ENCODE data around the gene ERAP2. TPM values are rescaled to one million over a fixed set of nuclear protein-coding genes. Genes with fewer than 3 reads are reported as not detected.
A peak's percentile ranks its signal among the peaks of the same experiment; 100 is the strongest.

The ERAP2 gene
- total and polyA plus RNA-seq, 2 of the 13 experiments (the other 11 are each of a cell fraction or from before 2014, with no cell fraction given) = 12.8 to 16.6 TPM

DNA sequence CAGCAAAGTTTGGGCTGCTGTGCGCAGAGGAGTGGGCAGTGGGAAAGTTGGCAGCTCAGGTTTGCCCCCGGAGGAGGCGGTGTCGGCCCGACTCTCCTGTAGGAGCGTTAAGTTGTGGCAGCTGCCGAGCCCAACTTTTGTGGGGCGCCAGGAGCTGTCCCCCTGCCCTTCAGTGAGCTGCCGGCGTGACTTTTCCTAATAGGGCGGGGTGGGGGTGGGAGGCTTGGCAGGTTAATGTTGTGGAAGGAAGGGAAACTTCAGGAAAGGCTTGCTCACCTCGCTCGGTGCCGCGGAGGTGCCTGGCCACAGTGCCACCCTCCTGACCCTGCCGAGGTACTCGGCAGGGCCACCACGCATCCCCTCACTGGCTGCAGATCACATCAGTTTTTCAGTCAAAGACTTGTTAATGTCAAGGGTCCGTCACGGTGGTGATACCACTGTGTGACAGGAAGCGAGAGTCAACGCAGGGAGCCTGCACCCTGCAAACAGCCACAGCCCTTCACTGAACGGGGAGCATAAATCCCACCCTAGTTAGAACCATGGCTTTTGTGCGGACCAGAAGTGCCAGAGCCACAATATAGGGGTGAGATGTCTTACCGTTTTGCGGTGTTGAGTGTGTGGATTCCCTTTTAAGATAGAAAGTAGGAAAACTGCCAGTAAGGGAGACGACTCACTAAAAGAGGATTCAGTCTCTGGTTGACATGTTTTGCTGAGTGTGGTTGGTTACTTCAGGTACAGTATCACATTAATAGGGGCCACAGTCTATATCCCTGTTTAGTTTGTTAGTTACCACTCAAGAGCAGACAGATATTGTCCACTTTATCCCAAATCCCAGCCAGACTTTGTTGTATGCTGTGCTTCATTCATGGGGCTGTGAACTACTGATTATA is 60.4 kb downstream of the ERAP2 start (continued):
- TF ChIP-seq GZF1 (CRISPR knock-in tag; IDR thresholded peaks at IDR 0.05) (no peak), MXD4 (CRISPR knock-in tag; IDR thresholded peaks at IDR 0.05) (no peak), HNRNPK (IDR thresholded peaks at IDR 0.05; ENCODE audit: low read depth, low read length, poor library complexity, severe bottlenecking) (no peak), AHR (CRISPR knock-in tag; IDR thresholded peaks at IDR 0.05) (no peak), HNRNPH1 (optimal IDR thresholded peaks at IDR 0.05; ENCODE audit: low read depth, low read length) (no peak), ZNF121 (CRISPR knock-in tag; IDR thresholded peaks at IDR 0.05) (peak; percentile 61; the same call in 1 of the 2 replicates), ZNF460 (CRISPR knock-in tag; IDR thresholded peaks at IDR 0.05; ENCODE audit: borderline replicate concordance) (no peak), BORCS8-MEF2B (CRISPR knock-in tag; IDR thresholded peaks at IDR 0.05) (no peak), RFX1 (IDR thresholded peaks at IDR 0.05) (no peak), MEIS2 (CRISPR knock-in tag; IDR thresholded peaks at IDR 0.05) (0 out of 2 replicates have a peak, but pooled peaks have one; percentile 7), FOXA1 (IDR thresholded peaks at IDR 0.05) (no peak), FOXA1 (CRISPR knock-in tag; IDR thresholded peaks at IDR 0.05) (no peak), SAP130 (CRISPR knock-in tag; IDR thresholded peaks at IDR 0.05; ENCODE audit: low read depth) (peak; percentile 63)
- TF ChIP-seq, protein P1, sequence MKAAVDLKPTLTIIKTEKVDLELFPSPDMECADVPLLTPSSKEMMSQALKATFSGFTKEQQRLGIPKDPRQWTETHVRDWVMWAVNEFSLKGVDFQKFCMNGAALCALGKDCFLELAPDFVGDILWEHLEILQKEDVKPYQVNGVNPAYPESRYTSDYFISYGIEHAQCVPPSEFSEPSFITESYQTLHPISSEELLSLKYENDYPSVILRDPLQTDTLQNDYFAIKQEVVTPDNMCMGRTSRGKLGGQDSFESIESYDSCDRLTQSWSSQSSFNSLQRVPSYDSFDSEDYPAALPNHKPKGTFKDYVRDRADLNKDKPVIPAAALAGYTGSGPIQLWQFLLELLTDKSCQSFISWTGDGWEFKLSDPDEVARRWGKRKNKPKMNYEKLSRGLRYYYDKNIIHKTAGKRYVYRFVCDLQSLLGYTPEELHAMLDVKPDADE (CRISPR knock-in tag; IDR thresholded peaks at IDR 0.05) = no peak
- TF ChIP-seq, protein P2, sequence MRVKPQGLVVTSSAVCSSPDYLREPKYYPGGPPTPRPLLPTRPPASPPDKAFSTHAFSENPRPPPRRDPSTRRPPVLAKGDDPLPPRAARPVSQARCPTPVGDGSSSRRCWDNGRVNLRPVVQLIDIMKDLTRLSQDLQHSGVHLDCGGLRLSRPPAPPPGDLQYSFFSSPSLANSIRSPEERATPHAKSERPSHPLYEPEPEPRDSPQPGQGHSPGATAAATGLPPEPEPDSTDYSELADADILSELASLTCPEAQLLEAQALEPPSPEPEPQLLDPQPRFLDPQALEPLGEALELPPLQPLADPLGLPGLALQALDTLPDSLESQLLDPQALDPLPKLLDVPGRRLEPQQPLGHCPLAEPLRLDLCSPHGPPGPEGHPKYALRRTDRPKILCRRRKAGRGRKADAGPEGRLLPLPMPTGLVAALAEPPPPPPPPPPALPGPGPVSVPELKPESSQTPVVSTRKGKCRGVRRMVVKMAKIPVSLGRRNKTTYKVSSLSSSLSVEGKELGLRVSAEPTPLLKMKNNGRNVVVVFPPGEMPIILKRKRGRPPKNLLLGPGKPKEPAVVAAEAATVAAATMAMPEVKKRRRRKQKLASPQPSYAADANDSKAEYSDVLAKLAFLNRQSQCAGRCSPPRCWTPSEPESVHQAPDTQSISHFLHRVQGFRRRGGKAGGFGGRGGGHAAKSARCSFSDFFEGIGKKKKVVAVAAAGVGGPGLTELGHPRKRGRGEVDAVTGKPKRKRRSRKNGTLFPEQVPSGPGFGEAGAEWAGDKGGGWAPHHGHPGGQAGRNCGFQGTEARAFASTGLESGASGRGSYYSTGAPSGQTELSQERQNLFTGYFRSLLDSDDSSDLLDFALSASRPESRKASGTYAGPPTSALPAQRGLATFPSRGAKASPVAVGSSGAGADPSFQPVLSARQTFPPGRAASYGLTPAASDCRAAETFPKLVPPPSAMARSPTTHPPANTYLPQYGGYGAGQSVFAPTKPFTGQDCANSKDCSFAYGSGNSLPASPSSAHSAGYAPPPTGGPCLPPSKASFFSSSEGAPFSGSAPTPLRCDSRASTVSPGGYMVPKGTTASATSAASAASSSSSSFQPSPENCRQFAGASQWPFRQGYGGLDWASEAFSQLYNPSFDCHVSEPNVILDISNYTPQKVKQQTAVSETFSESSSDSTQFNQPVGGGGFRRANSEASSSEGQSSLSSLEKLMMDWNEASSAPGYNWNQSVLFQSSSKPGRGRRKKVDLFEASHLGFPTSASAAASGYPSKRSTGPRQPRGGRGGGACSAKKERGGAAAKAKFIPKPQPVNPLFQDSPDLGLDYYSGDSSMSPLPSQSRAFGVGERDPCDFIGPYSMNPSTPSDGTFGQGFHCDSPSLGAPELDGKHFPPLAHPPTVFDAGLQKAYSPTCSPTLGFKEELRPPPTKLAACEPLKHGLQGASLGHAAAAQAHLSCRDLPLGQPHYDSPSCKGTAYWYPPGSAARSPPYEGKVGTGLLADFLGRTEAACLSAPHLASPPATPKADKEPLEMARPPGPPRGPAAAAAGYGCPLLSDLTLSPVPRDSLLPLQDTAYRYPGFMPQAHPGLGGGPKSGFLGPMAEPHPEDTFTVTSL (CRISPR knock-in tag; IDR thresholded peaks at IDR 0.05; ENCODE audit: borderline replicate concordance) = 0 out of 2 replicates have a peak, but pooled peaks have one; percentile 12
- TF ChIP-seq, protein P3, sequence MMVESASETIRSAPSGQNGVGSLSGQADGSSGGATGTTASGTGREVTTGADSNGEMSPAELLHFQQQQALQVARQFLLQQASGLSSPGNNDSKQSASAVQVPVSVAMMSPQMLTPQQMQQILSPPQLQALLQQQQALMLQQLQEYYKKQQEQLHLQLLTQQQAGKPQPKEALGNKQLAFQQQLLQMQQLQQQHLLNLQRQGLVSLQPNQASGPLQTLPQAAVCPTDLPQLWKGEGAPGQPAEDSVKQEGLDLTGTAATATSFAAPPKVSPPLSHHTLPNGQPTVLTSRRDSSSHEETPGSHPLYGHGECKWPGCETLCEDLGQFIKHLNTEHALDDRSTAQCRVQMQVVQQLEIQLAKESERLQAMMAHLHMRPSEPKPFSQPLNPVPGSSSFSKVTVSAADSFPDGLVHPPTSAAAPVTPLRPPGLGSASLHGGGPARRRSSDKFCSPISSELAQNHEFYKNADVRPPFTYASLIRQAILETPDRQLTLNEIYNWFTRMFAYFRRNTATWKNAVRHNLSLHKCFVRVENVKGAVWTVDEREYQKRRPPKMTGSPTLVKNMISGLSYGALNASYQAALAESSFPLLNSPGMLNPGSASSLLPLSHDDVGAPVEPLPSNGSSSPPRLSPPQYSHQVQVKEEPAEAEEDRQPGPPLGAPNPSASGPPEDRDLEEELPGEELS (CRISPR knock-in tag; IDR thresholded peaks at IDR 0.05) = no peak
- TF ChIP-seq, protein P4, sequence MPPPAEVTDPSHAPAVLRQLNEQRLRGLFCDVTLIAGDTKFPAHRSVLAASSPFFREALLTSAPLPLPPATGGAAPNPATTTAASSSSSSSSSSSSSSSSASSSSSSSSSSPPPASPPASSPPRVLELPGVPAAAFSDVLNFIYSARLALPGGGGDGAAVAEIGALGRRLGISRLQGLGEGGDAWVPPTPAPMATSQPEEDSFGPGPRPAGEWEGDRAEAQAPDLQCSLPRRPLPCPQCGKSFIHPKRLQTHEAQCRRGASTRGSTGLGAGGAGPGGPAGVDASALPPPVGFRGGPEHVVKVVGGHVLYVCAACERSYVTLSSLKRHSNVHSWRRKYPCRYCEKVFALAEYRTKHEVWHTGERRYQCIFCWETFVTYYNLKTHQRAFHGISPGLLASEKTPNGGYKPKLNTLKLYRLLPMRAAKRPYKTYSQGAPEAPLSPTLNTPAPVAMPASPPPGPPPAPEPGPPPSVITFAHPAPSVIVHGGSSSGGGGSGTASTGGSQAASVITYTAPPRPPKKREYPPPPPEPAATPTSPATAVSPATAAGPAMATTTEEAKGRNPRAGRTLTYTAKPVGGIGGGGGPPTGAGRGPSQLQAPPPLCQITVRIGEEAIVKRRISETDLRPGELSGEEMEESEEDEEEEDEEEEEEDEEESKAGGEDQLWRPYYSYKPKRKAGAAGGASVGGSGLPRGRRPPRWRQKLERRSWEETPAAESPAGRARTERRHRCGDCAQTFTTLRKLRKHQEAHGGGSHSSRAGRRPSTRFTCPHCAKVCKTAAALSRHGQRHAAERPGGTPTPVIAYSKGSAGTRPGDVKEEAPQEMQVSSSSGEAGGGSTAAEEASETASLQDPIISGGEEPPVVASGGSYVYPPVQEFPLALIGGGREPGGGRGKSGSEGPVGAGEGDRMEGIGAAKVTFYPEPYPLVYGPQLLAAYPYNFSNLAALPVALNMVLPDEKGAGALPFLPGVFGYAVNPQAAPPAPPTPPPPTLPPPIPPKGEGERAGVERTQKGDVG (CRISPR knock-in tag; IDR thresholded peaks at IDR 0.05; ENCODE audit: borderline replicate concordance) = no peak

Measured in HepG2 (cell line).